ENCODE measurements around the gene RPUSD1.

The RPUSD1 gene

DNA sequence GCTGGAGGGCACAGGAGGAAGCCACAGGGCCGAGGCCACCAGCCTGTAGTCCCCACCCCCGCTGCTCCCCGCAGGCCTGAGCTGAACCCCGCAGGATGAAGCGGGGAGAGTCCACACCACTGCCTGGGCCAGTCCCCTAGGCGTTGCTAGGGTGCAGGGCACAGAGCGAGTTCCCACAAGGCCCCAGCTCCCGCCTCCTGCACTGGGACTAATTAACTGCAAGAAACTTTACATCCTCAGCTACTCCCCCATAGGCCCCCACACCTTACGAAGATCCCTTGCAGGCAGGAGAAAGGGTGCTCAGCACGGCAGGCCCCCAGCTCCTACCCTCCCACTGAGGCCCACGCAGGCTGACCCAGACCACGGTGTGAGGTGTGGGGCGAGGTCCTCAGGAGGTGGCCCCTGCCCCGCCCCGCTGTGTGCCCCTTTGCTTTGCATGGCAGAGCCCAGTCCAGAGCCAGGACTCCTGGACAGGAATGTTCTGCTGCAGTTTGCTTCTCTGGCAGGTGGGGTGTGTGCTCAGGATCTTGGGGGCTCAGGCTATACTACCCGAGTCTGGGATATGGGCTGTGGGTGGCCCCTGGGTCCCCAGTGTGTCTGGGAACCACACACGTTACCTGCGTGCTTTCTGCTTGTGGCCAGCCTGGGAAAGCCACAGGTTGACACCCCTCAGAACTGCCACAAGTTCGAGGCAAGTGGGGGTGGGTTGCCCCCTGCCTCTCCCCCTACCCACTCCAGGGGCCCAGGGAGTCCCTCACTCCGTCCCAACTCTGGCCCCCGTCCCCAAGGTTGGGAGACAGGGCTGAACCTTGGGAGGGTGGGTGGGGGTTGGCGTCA, 11.1 kb upstream of the RPUSD1 start:
- no peak for DNase-seq (ENCODE audit: low read depth in 2 of 2)

GRCh38 chr16:798666-799065, 10.5 kb upstream of the RPUSD1 start:
- DNase-seq (ENCODE audit: low read depth in 2 of 2) = no peak

DNA sequence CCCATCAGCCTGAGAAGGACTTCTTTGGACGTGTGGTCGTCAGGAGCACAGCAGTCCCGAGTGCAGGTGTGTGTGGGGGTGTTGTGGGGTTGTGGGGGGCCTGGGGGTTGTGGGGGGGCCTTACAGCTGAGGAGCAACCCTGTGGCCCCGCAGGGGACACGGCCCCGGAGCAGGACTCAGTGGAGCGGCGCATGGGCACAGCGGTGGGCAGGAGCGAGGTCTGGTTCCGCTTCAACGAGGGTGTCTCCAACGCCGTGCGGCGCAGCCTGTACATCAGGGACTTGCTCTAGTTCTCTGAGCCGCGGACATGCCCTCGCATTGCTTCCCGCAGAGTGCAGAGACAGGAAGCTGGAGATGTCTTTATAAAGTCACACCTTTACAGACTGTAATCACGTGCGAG, 9.5 kb upstream of the RPUSD1 start:
- DNase-seq (ENCODE audit: low read depth in 2 of 2) = no peak

GRCh38 chr16:797120-797420, 8.9 kb upstream of the RPUSD1 start:
- no peak for DNase-seq (ENCODE audit: low read depth in 2 of 2)

DNA sequence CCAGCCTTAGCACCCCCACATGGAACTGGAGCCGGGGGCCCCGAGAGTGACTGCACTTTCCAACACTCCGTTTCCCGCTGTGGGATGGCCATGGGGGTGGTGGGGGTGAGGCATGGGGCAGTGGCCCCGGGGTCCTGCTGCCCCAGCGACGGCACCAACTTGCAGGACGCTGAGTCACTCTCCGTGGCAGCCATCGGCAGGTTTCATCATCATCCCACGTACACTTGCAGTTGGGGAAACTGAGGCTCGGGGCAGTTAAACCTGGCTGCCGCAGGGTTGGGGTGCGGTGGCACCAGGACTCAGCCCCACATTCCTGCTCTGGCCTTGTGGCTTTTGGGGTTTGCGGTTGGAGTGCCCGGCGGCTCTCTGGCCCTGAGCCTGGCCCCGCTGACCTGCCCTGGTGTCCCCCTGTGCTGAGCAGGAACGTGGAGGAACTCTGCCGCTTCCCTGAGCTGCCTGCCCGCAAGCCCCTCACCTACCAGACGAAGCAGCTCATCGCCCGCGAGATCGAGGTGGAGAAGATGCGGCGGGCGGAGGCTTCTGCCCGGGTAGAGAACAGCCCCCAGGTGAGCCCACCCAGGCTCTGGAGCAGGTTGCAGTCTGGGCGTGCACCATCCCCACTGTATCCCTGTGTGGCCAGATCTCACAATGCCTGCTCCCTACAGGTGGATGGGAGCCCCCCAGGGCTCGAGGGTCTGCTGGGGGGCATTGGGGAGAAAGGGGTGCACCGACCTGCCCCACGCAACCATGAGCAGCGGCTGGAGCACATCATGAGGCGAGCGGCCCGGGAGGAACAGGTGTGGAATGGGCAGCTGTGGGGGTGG, 8.3 kb upstream of the RPUSD1 start:
- no peak for DNase-seq (ENCODE audit: low read depth in 2 of 2)

DNA sequence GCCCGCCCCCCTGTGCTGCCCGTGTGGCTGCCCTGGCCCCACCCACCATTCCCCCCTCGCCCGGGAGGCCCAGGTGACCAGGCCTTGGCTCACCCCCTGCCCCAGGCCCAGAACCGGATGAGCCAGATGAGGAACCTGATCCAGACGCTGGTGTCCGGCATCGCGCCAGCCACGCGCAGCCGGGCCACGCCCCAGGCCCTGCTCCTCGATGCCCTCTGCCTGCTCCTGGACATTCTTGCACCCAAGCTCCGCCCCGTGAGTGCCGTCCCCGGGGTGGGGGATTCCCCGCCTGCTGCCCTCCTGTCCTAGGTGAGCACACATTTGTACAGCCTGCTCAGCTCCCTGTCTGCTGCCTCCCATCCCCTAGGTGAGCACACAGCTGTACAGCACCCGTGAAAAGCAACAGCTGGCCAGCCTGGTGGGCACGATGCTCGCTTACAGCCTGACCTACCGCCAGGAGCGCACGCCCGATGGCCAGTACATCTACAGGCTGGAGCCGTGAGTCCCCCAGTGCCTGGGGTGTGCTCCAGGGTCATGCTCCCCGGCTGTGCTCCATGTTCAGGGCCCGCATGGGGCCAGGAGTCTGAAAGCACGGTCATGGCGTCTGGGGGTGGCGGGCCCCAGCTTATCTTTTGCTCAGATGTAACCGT, 7.5 kb upstream of the RPUSD1 start:
- DNase-seq (ENCODE audit: low read depth in 2 of 2) = no peak

GRCh38 chr16:794853-795466, 6.8 kb upstream of the RPUSD1 start:
- no peak for DNase-seq (ENCODE audit: low read depth in 2 of 2)

GRCh38 chr16:794091-794822, 6.1 kb upstream of the RPUSD1 start:
- DNase-seq (ENCODE audit: low read depth in 2 of 2) = no peak

- no peak for DNase-seq (ENCODE audit: low read depth in 2 of 2)
These were observed 5.2 kb upstream of the RPUSD1 start for GRCh38 chr16:793414-793813.

DNA sequence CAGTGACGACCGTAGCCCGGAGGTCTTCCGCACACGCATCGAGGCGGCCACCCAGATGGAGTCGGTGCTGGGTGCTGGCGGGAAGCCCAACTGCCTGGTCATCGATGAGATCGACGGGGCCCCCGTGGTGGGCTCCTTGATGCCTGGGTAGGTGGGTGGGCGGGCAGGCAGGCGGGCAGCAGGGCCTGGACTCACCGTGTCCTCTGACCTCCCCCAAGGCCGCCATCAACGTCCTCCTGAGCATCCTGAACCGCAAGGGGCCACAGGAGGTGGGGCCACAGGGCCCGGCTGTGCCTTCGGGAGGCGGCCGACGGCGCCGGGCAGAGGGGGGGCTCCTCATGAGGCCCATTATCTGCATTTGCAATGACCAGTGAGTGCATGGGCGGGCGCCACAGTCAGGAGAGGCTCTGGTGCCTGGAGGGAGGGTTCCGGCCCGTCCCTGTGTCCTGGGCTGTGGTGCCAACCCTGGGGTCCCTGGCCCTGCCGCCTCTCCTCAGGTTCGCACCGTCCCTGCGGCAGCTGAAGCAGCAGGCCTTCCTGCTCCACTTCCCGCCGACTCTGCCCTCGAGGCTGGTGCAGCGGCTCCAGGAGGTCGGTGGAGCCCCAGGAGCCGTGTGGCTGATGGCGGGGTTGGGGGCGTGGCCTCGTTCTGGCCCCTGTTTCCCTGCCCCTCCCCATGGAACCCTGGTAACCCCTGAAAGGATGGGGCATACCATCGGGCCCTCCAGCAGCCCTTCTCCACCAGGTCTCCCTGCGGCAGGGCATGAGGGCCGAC, 4.2 kb upstream of the RPUSD1 start:
- no peak for DNase-seq (ENCODE audit: low read depth in 2 of 2)

DNA sequence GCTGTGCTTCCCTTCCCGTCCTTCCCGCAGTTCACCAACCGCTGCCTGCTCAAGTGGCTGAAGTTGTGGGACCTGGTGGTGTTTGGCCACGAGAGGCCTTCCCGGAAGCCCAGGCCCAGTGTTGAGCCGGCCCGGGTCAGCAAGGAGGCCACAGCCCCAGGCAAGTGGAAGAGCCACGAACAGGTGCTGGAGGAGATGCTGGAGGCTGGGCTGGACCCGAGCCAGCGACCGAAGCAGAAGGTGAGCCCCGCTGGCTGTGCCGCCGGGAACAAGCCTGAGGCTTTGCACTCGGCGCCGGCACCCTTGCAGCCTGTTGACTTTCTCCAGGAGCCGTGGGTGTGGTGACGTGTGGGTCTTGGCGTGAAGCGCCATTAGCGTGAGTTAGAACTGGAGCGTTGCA, 3.0 kb upstream of the RPUSD1 start:
- DNase-seq (ENCODE audit: low read depth in 2 of 2) = no peak

- no peak for DNase-seq (ENCODE audit: low read depth in 2 of 2)
These were observed 1.9 kb upstream of the RPUSD1 start for GRCh38 chr16:790086-790485.

DNA sequence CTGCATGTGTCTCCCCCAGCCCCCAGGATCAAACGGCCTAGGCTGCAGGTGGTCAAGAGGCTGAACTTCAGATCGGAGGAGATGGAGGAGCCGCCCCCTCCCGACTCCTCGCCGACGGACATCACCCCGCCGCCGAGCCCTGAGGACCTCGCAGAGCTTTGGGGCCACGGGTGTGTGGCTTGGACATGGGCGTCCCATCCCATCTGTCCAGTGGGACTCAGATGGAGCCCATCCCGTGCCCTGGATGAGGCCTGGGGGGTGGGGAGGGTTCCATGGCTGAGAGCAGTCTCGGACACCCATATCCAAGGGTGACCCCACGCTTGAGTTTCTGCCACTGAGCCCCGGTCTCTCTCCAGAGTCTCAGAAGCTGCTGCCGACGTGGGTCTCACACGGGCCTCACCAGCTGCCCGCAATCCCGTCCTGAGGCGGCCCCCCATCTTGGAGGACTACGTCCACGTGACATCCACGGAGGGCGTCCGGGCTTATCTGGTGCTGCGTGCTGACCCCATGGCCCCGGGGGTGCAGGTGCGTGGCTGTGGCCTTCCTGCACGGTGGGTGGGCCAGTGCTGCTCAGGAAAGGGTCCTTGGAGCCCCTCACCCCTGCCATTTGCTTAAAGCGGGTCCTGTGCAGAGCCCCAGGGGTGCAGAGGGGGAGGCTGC, 1.1 kb upstream of the RPUSD1 start:
- no peak for DNase-seq (ENCODE audit: low read depth in 2 of 2)

GRCh38 chr16:788399-789126, 382 bp upstream of the RPUSD1 start, which contains the start of gene CHTF18:
Gene CHTF18 (plus strand): TSS chr16:788620. CDS start chr16:788685, 65 bp downstream.
- DNase-seq (ENCODE audit: low read depth in 2 of 2) = peak; percentile 81 to 92

DNA sequence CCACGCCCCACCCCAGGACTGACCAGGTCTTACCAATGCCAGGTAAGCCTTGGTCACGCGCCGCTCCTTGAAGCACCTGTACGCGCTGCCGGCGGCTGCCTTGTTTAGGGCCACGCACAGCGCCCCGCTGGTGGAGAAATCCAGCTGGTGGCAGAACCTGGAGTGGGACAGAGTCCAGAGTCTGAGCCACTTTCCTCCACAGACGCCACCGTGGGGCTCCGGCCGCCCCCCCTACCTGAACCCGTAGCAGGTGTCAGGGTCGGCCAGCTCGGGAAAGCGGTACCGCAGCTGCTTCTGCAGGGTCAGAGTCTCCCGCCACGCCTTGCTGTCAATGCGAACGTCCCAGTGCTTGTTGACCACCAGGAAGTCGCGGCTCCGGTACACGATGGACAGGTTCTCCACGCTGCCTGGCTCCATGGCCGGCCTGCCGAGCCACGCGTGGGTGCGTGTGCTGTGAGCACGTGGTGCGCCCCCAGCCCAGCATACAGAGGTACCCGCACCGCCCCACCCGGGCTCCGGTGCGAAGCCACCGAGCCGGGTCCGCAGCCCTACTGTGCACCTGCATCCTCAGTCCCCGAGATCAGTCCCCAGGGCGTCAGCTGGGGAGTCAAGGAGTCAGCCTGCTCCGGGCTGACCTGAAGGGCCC, 737 bp downstream of the RPUSD1 start:
- no peak for DNase-seq (ENCODE audit: low read depth in 2 of 2)

GRCh38 chr16:785563-786535, 2.3 kb downstream of the RPUSD1 start:
- DNase-seq (ENCODE audit: low read depth in 2 of 2) = peak; percentile 34 to 60

GRCh38 chr16:784431-784830, 3.8 kb downstream of the RPUSD1 start:
- DNase-seq (ENCODE audit: low read depth in 2 of 2) = no peak
